ENCODE measurements around the gene PGAP6.

GRCh38 chr16:376817-377418 is 4.9 kb downstream of the PGAP6 start:
- TF ChIP-seq BHLHE40 (IDR thresholded peaks at IDR 0.05; ENCODE audit: low read depth, low read length) (no peak), CTCF (conservative IDR thresholded peaks at IDR 0.05; ENCODE audit: low read depth, low read length) (no peak), USF2 (IDR thresholded peaks at IDR 0.05; ENCODE audit: low read depth, low read length) (no peak), POLR2A (IDR thresholded peaks at IDR 0.05; ENCODE audit: low read depth, low read length) (no peak), SMC3 (IDR thresholded peaks at IDR 0.05; ENCODE audit: low read depth, low read length) (no peak), RCOR1 (IDR thresholded peaks at IDR 0.05; ENCODE audit: insufficient replicate concordance, low read length) (no peak)
